SK-N-SH treated with all-trans-retinoic acid at 6 μM for 48 hours (cell line): ENCODE data around the gene COL5A2.

Source experiments
- ARNTL ChIP-seq: fragments of 450-650 bp; formaldehyde crosslinking; IDR thresholded peaks from 2 replicates; pipeline ENCODE4 v1.5.0; 2020; ENCODE audit warnings: low read depth, mild to moderate bottlenecking, moderate library complexity, borderline replicate concordance
- ESRRG ChIP-seq: fragments of 250-450 bp; sonication (Bioruptor Pico); IDR thresholded peaks from 2 replicates; pipeline ENCODE4 v1.6.1; 2021; ENCODE audit warnings: mild to moderate bottlenecking
- ISL1 ChIP-seq: fragments of 250-450 bp; sonication (Bioruptor Pico); IDR thresholded peaks from 2 replicates; pipeline ENCODE4 v2.1.2; 2022; ENCODE audit warnings: mild to moderate bottlenecking, moderate library complexity
- OSR1 ChIP-seq: fragments of 250-450 bp; sonication (Bioruptor Pico); IDR thresholded peaks from 2 replicates; pipeline ENCODE4 v1.8.0; 2022; ENCODE audit warnings: moderate library complexity, mild to moderate bottlenecking, inconsistent platforms
- RARB ChIP-seq: fragments of 250-450 bp; sonication (Bioruptor Pico); IDR thresholded peaks from 2 replicates; pipeline ENCODE4 v1.8.0; 2021; ENCODE audit warnings: mild to moderate bottlenecking, moderate library complexity
- ZC3H10 ChIP-seq: fragments of 250-450 bp; sonication (Bioruptor Pico); IDR thresholded peaks from 2 replicates; pipeline ENCODE4 v1.5.1; 2021; ENCODE audit warnings: mild to moderate bottlenecking, moderate library complexity
- ZFP3 ChIP-seq: fragments of 250-450 bp; sonication (Bioruptor Pico); IDR thresholded peaks from 2 replicates; pipeline ENCODE4 v1.5.0; 2020; ENCODE audit warnings: mild to moderate bottlenecking, moderate library complexity
- ZFP30 ChIP-seq: fragments of 450-650 bp; formaldehyde crosslinking; IDR thresholded peaks from 2 replicates; pipeline ENCODE4 v1.5.0; 2022; ENCODE audit warnings: mild to moderate bottlenecking, moderate library complexity
- ZNF70 ChIP-seq: fragments of 450-650 bp; formaldehyde crosslinking; IDR thresholded peaks from 2 replicates; pipeline ENCODE4 v1.5.0; 2020; ENCODE audit warnings: mild to moderate bottlenecking, moderate library complexity
- ZNF8 ChIP-seq: fragments of 450-650 bp; formaldehyde crosslinking; IDR thresholded peaks from 2 replicates; pipeline ENCODE4 v1.5.0; 2020; ENCODE audit warnings: mild to moderate bottlenecking, moderate library complexity
- TF ChIP-seq, protein P1 (sequence below): fragments of 250-450 bp; sonication (Bioruptor Pico); IDR thresholded peaks from 2 replicates; pipeline ENCODE4 v1.5.1; 2021; ENCODE audit warnings: mild to moderate bottlenecking, moderate library complexity
- TF ChIP-seq, protein P2 (sequence below): fragments of 250-450 bp; sonication (Bioruptor Pico); IDR thresholded peaks from 2 replicates; pipeline ENCODE4 v1.8.0; 2020; ENCODE audit warnings: mild to moderate bottlenecking, moderate library complexity, borderline replicate concordance
- TF ChIP-seq, protein P3 (sequence below): fragments of 250-450 bp; sonication (Bioruptor Pico); IDR thresholded peaks from 2 replicates; pipeline ENCODE4 v1.5.1; 2020; ENCODE audit warnings: low read depth, mild to moderate bottlenecking, moderate library complexity

DNA sequence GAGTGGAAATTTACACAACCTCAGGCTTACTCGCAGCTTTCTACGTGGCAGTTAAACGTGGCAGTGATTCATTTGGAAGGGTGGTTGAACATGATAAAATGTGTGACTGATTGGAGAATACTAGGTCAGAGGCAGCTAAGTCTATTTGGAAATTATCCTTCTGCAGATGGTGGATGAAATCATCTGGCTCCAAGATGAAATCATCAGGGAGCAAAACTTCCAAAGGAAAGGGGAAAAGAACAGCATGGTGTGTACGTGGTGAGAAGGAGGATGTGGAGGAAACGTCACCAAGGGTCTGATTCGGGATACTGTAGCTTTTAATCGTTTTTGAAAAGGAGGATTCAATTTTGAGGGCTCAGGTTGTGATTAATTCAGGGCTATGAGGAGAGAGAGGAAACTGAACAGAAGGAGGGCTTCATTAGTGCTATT, 157.5 kb downstream of the COL5A2 start:
- TF ChIP-seq, protein P1, sequence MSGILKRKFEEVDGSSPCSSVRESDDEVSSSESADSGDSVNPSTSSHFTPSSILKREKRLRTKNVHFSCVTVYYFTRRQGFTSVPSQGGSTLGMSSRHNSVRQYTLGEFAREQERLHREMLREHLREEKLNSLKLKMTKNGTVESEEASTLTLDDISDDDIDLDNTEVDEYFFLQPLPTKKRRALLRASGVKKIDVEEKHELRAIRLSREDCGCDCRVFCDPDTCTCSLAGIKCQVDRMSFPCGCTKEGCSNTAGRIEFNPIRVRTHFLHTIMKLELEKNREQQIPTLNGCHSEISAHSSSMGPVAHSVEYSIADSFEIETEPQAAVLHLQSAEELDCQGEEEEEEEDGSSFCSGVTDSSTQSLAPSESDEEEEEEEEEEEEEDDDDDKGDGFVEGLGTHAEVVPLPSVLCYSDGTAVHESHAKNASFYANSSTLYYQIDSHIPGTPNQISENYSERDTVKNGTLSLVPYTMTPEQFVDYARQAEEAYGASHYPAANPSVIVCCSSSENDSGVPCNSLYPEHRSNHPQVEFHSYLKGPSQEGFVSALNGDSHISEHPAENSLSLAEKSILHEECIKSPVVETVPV (CRISPR knock-in tag): no peak
- no peak for TF ChIP-seq ZNF70 (CRISPR knock-in tag)
- TF ChIP-seq, protein P2, sequence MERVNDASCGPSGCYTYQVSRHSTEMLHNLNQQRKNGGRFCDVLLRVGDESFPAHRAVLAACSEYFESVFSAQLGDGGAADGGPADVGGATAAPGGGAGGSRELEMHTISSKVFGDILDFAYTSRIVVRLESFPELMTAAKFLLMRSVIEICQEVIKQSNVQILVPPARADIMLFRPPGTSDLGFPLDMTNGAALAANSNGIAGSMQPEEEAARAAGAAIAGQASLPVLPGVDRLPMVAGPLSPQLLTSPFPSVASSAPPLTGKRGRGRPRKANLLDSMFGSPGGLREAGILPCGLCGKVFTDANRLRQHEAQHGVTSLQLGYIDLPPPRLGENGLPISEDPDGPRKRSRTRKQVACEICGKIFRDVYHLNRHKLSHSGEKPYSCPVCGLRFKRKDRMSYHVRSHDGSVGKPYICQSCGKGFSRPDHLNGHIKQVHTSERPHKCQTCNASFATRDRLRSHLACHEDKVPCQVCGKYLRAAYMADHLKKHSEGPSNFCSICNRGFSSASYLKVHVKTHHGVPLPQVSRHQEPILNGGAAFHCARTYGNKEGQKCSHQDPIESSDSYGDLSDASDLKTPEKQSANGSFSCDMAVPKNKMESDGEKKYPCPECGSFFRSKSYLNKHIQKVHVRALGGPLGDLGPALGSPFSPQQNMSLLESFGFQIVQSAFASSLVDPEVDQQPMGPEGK (CRISPR knock-in tag): no peak
- TF ChIP-seq ZNF8 (CRISPR knock-in tag): no peak
- no peak for TF ChIP-seq ARNTL (CRISPR knock-in tag)
- no peak for TF ChIP-seq ZFP3 (CRISPR knock-in tag)
- TF ChIP-seq OSR1 (CRISPR knock-in tag): no peak
- TF ChIP-seq ZFP30 (CRISPR knock-in tag): no peak
- TF ChIP-seq ESRRG (CRISPR knock-in tag): no peak
- TF ChIP-seq ZC3H10 (CRISPR knock-in tag): no peak
- TF ChIP-seq, protein P3, sequence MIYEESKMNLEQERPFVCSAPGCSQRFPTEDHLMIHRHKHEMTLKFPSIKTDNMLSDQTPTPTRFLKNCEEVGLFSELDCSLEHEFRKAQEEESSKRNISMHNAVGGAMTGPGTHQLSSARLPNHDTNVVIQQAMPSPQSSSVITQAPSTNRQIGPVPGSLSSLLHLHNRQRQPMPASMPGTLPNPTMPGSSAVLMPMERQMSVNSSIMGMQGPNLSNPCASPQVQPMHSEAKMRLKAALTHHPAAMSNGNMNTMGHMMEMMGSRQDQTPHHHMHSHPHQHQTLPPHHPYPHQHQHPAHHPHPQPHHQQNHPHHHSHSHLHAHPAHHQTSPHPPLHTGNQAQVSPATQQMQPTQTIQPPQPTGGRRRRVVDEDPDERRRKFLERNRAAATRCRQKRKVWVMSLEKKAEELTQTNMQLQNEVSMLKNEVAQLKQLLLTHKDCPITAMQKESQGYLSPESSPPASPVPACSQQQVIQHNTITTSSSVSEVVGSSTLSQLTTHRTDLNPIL: no peak
- no peak for TF ChIP-seq ISL1
- TF ChIP-seq RARB (CRISPR knock-in tag): no peak
